SK-MEL-5 (cell line): ENCODE measurements around the gene CCL26. TPM values are rescaled to one million over a fixed set of nuclear protein-coding genes. Genes with fewer than 3 reads are reported as not detected.

Source experiments
- DNase-seq: peaks from one replicate; pipeline ENCODE4 v3.0.0-alpha.2; 2016; ENCODE audit warnings: low read depth, low spot score
- in situ Hi-C: cut with HindIII; loops from 2 replicates; pipeline ENCODE4 v1.10.0; 2016; ENCODE audit warnings: low sequenced_read_pairs, high pct_unique_total_duplicates, low pct_unique_long_range_greater_than_20kb
- total RNA-seq: library from RNA; depleted of rRNA; stranded (reverse); fragments of >200 nt; shearing (Covaris generic); gene quantifications from 2 replicates; pipeline ENCODE4 v1.2.3, GENCODE V29; 2014

The CCL26 gene
- total RNA-seq, 1 experiment from 2014 or later, result not detected

- in situ Hi-C loops, result no loop called here
- DNase-seq, result peak; percentile 47
These were observed 14.9 kb downstream of the CCL26 start for GRCh38 chr7:75756991-75757676.

- in situ Hi-C loops, result no loop called here
- DNase-seq, result no peak
These were observed 15.6 kb downstream of the CCL26 start for GRCh38 chr7:75756206-75756990.

- in situ Hi-C loops, result no loop called here
- no peak for DNase-seq
These were observed 28.6 kb downstream of the CCL26 start for GRCh38 chr7:75743455-75743859.

- in situ Hi-C loops, result no loop called here
- no peak for DNase-seq
These were observed 31.0 kb downstream of the CCL26 start for GRCh38 chr7:75740846-75741497.

GRCh38 chr7:75739796-75740672, 32.0 kb downstream of the CCL26 start:
- in situ Hi-C loops, result no loop called here
- DNase-seq, result no peak

GRCh38 chr7:75738975-75739795, 32.8 kb downstream of the CCL26 start:
- in situ Hi-C loops, result no loop called here
- DNase-seq, result peak; percentile 99

- no peak for DNase-seq
- in situ Hi-C loops, result no loop called here
These were observed 33.4 kb downstream of the CCL26 start, which contains the start of gene HIP1 for GRCh38 chr7:75738604-75738974. Gene HIP1 (minus strand): TSS chr7:75738941. CDS start chr7:75738920, 21 bp downstream.

- no peak for DNase-seq
- in situ Hi-C loops, result no loop called here
These were observed 34.0 kb downstream of the CCL26 start for GRCh38 chr7:75737856-75738603.

- in situ Hi-C loops, result no loop called here
- no peak for DNase-seq
These were observed 36.2 kb downstream of the CCL26 start for GRCh38 chr7:75735581-75736350.

GRCh38 chr7:75734586-75735458, 37.2 kb downstream of the CCL26 start:
- in situ Hi-C loops, result no loop called here
- no peak for DNase-seq

GRCh38 chr7:75732764-75733630, 39.0 kb downstream of the CCL26 start:
- in situ Hi-C loops, result no loop called here
- no peak for DNase-seq

GRCh38 chr7:75732016-75732521, 39.9 kb downstream of the CCL26 start:
- in situ Hi-C loops, result no loop called here
- no peak for DNase-seq

GRCh38 chr7:75729851-75730274, 42.1 kb downstream of the CCL26 start:
- in situ Hi-C loops, result no loop called here
- no peak for DNase-seq
